ENCODE results near the gene DEFB121.

The DEFB121 gene, protein sequence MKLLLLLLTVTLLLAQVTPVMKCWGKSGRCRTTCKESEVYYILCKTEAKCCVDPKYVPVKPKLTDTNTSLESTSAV

DNA sequence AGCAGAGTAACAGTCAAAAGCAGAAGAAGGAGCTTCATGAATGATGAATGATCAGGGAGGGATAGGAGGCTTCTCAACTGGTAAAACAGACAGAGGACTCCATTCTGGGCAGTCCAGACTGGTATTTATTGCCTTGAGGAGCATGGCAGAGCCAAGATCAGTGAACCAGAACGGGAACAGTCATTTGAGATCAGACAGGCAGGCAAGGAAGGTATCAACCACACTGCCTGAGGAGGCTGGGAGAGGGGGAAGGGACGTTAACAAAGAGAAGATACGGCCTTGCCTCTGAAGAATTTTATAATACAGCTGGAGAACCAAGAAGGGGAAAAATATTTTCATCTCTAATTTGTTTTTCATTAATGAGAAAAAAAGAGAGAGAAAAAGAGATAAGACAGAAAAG is at the start of gene DEFB121:
Gene DEFB121, minus strand, starts transcription at position 101 of the 400 bp plus-strand sequence. Its CDS starts 63 bp downstream, at position 38.
- no peak for DNase-seq (ENCODE audit: low read depth)
- no peak within 1 kb of the TSS for H3K4me3 ChIP-seq (ENCODE audit: low read depth, low read length)
- TF ChIP-seq MYC (IDR thresholded peaks at IDR 0.05; ENCODE audit: low read depth, low read length) (no peak), POLR2A (IDR thresholded peaks at IDR 0.05; ENCODE audit: extremely low read depth, insufficient read length) (no peak)
- TF ChIP-seq, protein P1, sequence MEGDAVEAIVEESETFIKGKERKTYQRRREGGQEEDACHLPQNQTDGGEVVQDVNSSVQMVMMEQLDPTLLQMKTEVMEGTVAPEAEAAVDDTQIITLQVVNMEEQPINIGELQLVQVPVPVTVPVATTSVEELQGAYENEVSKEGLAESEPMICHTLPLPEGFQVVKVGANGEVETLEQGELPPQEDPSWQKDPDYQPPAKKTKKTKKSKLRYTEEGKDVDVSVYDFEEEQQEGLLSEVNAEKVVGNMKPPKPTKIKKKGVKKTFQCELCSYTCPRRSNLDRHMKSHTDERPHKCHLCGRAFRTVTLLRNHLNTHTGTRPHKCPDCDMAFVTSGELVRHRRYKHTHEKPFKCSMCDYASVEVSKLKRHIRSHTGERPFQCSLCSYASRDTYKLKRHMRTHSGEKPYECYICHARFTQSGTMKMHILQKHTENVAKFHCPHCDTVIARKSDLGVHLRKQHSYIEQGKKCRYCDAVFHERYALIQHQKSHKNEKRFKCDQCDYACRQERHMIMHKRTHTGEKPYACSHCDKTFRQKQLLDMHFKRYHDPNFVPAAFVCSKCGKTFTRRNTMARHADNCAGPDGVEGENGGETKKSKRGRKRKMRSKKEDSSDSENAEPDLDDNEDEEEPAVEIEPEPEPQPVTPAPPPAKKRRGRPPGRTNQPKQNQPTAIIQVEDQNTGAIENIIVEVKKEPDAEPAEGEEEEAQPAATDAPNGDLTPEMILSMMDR (IDR thresholded peaks at IDR 0.05; ENCODE audit: low read depth, low read length), result no peak

DNA sequence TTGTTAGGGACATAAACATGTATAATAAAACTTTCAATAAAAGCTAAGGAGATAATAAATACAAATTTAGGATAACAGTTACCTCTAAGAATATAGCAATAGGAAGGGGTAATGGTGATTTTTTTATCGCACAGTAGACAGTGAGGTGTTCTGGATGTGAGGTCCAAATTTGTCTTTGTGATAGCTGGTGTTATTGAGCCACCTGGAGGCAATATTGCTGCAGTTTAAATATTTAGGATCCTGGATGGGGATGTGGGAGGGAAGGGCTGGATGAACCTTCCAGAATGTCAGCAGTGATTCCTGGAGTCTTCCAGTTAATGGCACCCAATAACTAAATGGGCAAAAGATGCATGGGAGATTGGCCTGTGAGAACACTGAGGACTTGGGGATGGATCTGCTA is 48.3 kb upstream of the DEFB121 start:
- TF ChIP-seq, protein P1 (IDR thresholded peaks at IDR 0.05; ENCODE audit: low read depth, low read length), result no peak
- TF ChIP-seq, protein P2, sequence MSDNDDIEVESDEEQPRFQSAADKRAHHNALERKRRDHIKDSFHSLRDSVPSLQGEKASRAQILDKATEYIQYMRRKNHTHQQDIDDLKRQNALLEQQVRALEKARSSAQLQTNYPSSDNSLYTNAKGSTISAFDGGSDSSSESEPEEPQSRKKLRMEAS (IDR thresholded peaks at IDR 0.05; ENCODE audit: low read depth, low read length), result no peak
- no peak for TF ChIP-seq POLR2A (IDR thresholded peaks at IDR 0.05; ENCODE audit: extremely low read depth, insufficient read length)
- no peak overlapping the region for H3K4me3 ChIP-seq (ENCODE audit: low read depth, low read length)
- DNase-seq (ENCODE audit: low read depth), result no peak

DNA sequence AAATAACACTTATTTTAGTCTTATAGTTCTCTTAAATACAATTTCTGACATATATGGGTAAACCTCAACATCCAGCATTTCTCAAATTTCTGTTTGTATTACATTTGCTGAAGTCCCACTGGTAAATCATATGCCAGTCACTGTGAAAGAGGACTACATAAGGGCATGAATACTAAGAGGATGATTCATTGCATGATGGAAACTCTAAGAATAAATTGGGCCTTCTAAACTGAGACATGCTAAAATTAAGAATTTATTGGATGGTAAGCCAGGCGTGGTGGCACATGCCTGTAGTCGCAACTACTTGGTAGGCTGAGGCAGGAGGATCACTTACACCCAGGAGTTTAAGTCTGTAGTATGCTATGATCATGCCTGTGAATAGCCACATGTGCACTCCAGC is 46.6 kb upstream of the DEFB121 start:
- TF ChIP-seq, protein P2 (IDR thresholded peaks at IDR 0.05; ENCODE audit: low read depth, low read length), result no peak
- TF ChIP-seq, protein P1 (IDR thresholded peaks at IDR 0.05; ENCODE audit: low read depth, low read length), result no peak
- TF ChIP-seq POLR2A (IDR thresholded peaks at IDR 0.05; ENCODE audit: extremely low read depth, insufficient read length) (no peak), MYC (IDR thresholded peaks at IDR 0.05; ENCODE audit: low read depth, low read length) (no peak)
- DNase-seq (ENCODE audit: low read depth), result no peak
- no peak overlapping the region for H3K4me3 ChIP-seq (ENCODE audit: low read depth, low read length)

DNA sequence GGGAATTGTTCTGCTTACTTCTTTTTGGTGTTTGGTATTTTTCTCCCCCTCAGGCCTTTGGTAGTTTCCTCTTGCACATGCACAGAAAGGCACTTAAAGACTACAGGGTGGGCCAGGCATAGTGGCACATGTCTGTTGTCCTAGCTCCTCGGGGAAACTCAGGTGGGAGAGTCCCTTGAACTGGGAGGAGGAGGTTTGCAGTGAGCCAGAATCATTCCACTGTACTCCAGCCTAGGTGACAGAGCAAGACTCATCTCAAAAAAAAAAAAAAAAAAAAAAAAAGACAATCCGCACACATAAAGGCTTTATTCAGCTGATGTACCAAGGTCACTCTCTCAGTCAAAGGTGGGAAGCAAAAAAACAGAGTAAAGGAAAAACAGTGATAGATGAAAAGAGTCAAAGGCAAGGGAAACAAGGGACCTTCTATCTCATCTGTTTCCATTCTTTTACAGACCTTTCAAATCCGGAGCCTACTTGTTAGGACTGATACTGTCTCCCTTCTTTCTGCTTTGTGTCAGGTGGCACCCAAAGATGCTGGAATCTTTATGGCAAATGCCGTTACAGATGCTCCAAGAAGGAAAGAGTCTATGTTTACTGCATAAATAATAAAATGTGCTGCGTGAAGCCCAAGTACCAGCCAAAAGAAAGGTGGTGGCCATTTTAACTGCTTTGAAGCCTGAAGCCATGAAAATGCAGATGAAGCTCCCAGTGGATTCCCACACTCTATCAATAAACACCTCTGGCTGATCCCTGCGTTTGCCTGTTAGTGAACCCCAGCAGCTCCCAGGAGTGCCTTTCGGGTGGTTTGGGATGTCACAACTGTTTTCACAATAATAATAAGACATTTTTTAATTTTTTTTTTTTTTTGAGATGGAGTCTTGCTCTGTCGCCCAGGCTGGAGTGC is 43.7 kb upstream of the DEFB121 start:
- TF ChIP-seq MYC (IDR thresholded peaks at IDR 0.05; ENCODE audit: low read depth, low read length) (no peak), POLR2A (IDR thresholded peaks at IDR 0.05; ENCODE audit: extremely low read depth, insufficient read length) (no peak)
- TF ChIP-seq, protein P2 (IDR thresholded peaks at IDR 0.05; ENCODE audit: low read depth, low read length), result no peak
- TF ChIP-seq, protein P1 (IDR thresholded peaks at IDR 0.05; ENCODE audit: low read depth, low read length), result no peak
- no peak overlapping the region for H3K4me3 ChIP-seq (ENCODE audit: low read depth, low read length)
- DNase-seq (ENCODE audit: low read depth), result no peak

DNA sequence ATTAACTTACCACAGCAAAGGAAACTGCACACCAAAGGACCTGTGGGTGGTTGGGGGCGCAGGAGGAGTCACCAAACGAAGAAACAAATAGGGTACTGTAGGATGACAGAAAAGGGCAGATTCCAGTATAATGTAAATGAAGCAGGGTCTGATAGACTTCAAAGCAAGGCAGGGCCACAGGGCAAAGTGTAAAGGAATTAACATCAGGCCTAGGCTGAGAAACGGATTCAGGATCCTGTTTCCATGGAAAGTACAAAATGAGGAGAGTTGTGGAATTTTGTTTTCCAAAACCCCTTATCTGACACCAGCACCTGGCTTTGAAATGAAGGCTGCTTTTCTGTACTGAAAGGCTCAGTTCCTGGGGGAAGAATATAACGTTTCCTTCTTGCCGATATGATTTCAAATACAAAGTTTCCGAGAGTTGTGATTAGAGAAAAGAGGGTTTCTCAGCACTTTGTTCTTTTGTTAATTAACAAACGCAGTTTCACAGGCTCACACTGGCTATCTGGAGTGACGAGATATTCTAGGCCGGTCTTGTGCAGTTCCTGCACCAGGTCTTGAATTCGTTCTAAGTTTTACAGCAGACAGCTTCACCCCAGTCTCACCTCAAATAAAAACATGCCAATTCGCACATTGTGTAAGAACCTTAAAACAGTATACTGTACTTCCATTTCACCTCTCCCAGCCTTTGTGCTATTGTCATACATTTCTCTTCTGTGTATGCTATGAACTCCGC is 40.2 kb upstream of the DEFB121 start:
- no peak for TF ChIP-seq MYC (IDR thresholded peaks at IDR 0.05; ENCODE audit: low read depth, low read length)
- no peak for TF ChIP-seq POLR2A (IDR thresholded peaks at IDR 0.05; ENCODE audit: extremely low read depth, insufficient read length)
- TF ChIP-seq, protein P2 (IDR thresholded peaks at IDR 0.05; ENCODE audit: low read depth, low read length), result no peak
- TF ChIP-seq, protein P1 (IDR thresholded peaks at IDR 0.05; ENCODE audit: low read depth, low read length), result no peak
- no peak overlapping the region for H3K4me3 ChIP-seq (ENCODE audit: low read depth, low read length)
- no peak for DNase-seq (ENCODE audit: low read depth)
